ENCODE results near the gene INPP4B.

Gene INPP4B

DNA sequence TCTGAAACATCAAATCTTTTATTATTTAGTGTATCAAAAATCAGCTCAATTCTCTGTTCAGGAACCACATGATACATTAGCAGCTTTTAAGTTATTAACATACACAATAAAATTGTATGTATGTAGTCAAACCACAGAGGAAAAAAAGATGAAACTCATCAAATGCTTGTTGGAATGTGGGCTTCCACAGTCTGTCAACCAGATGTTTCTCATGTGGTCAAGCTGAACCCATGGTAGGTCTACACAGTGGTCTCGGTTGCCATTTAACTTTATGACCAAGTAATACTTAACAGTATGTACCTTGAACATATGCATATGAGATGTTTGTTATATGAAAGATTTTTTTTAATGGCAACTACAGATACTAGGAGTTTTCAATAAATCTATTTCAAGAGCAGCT is 781.9 kb downstream of the INPP4B start:
- no peak for TF ChIP-seq CTCF (IDR thresholded peaks at IDR 0.05)
- no peak overlapping the region for H2AFZ ChIP-seq
- H3K4me1 ChIP-seq: no peaks in the 10 kb centered on the region
- no peak overlapping the region for H3K9ac ChIP-seq
- no peak overlapping the region for H3K4me3 ChIP-seq (ENCODE audit: low read depth, low read length)
- H3K79me2 ChIP-seq: no peaks in the 10 kb centered on the region
- H3K36me3 ChIP-seq (ENCODE audit: control insufficient read depth, insufficient read depth, low read length): no peaks in the 10 kb centered on the region
- no peak overlapping the region for H3K4me2 ChIP-seq (ENCODE audit: low read length)
- no peaks in the 10 kb centered on the region for H3K9me3 ChIP-seq (ENCODE audit: control insufficient read depth, low read length)
- H3K27ac ChIP-seq: no peak overlapping the region
- no peaks in the 10 kb centered on the region for H3K27me3 ChIP-seq (ENCODE audit: control insufficient read depth, insufficient read depth, low read length)

DNA sequence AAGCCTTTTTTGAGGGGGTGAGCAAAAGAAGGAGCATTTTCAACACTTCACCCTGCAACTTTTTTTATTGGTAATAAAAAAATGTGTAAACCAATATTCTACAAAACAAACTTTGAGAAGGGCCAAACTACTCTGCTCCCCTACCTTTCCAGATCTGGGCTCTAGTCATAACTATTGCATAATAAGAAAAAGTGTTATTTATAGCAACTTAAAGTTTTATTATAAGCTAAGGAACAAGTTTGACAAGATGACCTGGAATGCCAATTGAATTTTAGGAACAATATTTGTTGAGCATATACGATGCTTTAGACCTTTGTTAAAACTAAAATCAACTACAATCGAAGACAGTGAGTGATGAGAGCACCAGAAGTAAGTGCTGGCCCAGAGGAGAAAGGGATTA is 800.1 kb downstream of the INPP4B start:
- H3K4me3 ChIP-seq (ENCODE audit: low read depth, low read length): no peak overlapping the region
- TF ChIP-seq CTCF (IDR thresholded peaks at IDR 0.05): no peak
- no peak overlapping the region for H3K4me2 ChIP-seq (ENCODE audit: low read length)

DNA sequence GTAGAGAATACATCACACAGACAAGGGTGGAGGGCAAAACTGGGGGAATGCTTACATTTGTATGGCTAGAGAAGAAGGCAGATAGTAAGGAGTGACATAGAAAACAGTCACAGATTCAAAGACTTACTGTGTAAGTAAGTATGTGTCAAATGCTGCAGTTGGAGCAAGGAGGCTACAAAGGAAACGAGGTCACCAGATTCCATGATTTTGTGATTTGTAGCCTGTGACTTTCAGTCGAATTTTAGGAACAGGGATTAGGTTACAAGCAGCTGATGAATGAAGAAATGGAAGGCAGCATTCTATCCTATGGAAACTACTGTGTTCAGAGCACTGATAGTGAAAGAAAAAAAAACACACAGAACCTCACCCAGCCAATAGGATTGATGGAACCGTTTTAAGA is 801.8 kb downstream of the INPP4B start:
- Histone ChIP-seq H3K79me2 (no peaks in the 10 kb centered on the region), H3K4me2 (ENCODE audit: low read length) (no peak overlapping the region), H3K27me3 (ENCODE audit: control insufficient read depth, insufficient read depth, low read length) (no peaks in the 10 kb centered on the region), H3K9me3 (ENCODE audit: control insufficient read depth, low read length) (no peaks in the 10 kb centered on the region), H3K4me1 (no peaks in the 10 kb centered on the region), H2AFZ (no peak overlapping the region), H3K9ac (no peak overlapping the region), H3K4me3 (ENCODE audit: low read depth, low read length) (no peak overlapping the region), H3K36me3 (ENCODE audit: control insufficient read depth, insufficient read depth, low read length) (no peaks in the 10 kb centered on the region), H3K27ac (no peak overlapping the region)
- no peak for TF ChIP-seq CTCF (IDR thresholded peaks at IDR 0.05)

More for the DNA sequence above, 800.1 kb downstream of the INPP4B start:
- no peak overlapping the region for H2AFZ ChIP-seq
- no peaks in the 10 kb centered on the region for H3K9me3 ChIP-seq (ENCODE audit: control insufficient read depth, low read length)
- H3K36me3 ChIP-seq (ENCODE audit: control insufficient read depth, insufficient read depth, low read length): no peaks in the 10 kb centered on the region
- H3K4me1 ChIP-seq: no peaks in the 10 kb centered on the region
- no peaks in the 10 kb centered on the region for H3K79me2 ChIP-seq
- H3K27me3 ChIP-seq (ENCODE audit: control insufficient read depth, insufficient read depth, low read length): no peaks in the 10 kb centered on the region
- no peak overlapping the region for H3K9ac ChIP-seq
- H3K27ac ChIP-seq: no peak overlapping the region

DNA sequence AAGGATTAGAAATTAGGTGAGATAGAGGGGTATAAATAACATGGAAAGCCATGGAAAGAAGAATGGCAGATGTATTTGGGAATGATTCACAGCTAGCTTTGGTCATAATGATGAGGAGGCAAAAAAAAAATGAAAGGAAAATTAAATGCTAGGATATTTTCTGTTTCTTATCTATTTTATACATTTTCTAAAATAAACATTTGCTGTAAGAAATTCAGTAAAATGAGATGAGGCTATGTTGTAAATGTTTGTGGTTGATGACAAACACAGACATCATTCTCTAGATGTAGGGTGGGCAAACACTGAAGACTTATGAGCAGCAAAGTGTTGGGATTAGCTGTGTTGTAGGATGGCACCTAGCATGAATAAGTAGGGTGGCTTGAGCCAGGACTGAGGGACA is 802.6 kb downstream of the INPP4B start:
- Histone ChIP-seq H3K4me3 (ENCODE audit: low read depth, low read length) (no peak overlapping the region), H3K27ac (no peak overlapping the region), H3K36me3 (ENCODE audit: control insufficient read depth, insufficient read depth, low read length) (no peaks in the 10 kb centered on the region), H3K79me2 (no peaks in the 10 kb centered on the region), H3K9me3 (ENCODE audit: control insufficient read depth, low read length) (no peaks in the 10 kb centered on the region), H3K9ac (no peak overlapping the region), H2AFZ (no peak overlapping the region), H3K4me2 (ENCODE audit: low read length) (no peak overlapping the region), H3K27me3 (ENCODE audit: control insufficient read depth, insufficient read depth, low read length) (no peaks in the 10 kb centered on the region), H3K4me1 (no peaks in the 10 kb centered on the region)
- TF ChIP-seq CTCF (IDR thresholded peaks at IDR 0.05): no peak

GRCh38 chr4:142041788-142042187 is 804.3 kb downstream of the INPP4B start:
- Histone ChIP-seq H3K9me3 (ENCODE audit: control insufficient read depth, low read length) (no peaks in the 10 kb centered on the region), H3K27me3 (ENCODE audit: control insufficient read depth, insufficient read depth, low read length) (no peaks in the 10 kb centered on the region), H3K4me3 (ENCODE audit: low read depth, low read length) (no peak overlapping the region), H3K4me1 (no peaks in the 10 kb centered on the region), H3K4me2 (ENCODE audit: low read length) (no peak overlapping the region), H3K27ac (no peak overlapping the region), H3K9ac (no peak overlapping the region), H2AFZ (no peak overlapping the region), H3K36me3 (ENCODE audit: control insufficient read depth, insufficient read depth, low read length) (no peaks in the 10 kb centered on the region), H3K79me2 (no peaks in the 10 kb centered on the region)
- no peak for TF ChIP-seq CTCF (IDR thresholded peaks at IDR 0.05)

Data from parathyroid adenoma (tissue), 2 donors.